Nephron (organoid): Measurements from ENCODE around the gene DUSP15.
A peak's percentile ranks its signal among the peaks of the same experiment; 100 is the strongest.

ENCODE experiments used
- H3K27ac Mint-ChIP-seq, 3 experiments: 2 replicates each; pipeline ENCODE4 v1.8.0; 2020; ENCODE audit warnings: mixed read lengths in 3 of 3, mild to moderate bottlenecking in 2 of 3, moderate library complexity in 1 of 3
- H3K27me3 Mint-ChIP-seq: 2 replicates; pipeline ENCODE4 v1.8.0; 2021; ENCODE audit warnings: low read depth, mild to moderate bottlenecking, moderate library complexity, mixed read lengths
- H3K36me3 Mint-ChIP-seq: 2 replicates; pipeline ENCODE4 v1.8.0; 2020; ENCODE audit warnings: low read depth, mixed read lengths
- H3K4me1 Mint-ChIP-seq: 2 replicates; pipeline ENCODE4 v1.8.0; 2020; ENCODE audit warnings: mixed read lengths
- H3K4me3 Mint-ChIP-seq, 3 experiments: 2 replicates each; pipeline ENCODE4 v1.8.0; 2020; ENCODE audit warnings: mild to moderate bottlenecking in 3 of 3, mixed read lengths in 3 of 3, moderate library complexity in 2 of 3
- H3K9me3 Mint-ChIP-seq: 2 replicates; pipeline ENCODE4 v1.8.0; 2020; ENCODE audit warnings: mixed read lengths
- CTCF ChIP-seq, 3 experiments: fragments of 200-600 bp; sonication (generic); IDR thresholded peaks; one replicate each; pipeline ENCODE4 v1.5.0; 2021; ENCODE audit warnings: antibody characterized with exemption in 3 of 3; ENCODE audit not compliant: unreplicated experiment in 3 of 3

DUSP15 gene

DNA sequence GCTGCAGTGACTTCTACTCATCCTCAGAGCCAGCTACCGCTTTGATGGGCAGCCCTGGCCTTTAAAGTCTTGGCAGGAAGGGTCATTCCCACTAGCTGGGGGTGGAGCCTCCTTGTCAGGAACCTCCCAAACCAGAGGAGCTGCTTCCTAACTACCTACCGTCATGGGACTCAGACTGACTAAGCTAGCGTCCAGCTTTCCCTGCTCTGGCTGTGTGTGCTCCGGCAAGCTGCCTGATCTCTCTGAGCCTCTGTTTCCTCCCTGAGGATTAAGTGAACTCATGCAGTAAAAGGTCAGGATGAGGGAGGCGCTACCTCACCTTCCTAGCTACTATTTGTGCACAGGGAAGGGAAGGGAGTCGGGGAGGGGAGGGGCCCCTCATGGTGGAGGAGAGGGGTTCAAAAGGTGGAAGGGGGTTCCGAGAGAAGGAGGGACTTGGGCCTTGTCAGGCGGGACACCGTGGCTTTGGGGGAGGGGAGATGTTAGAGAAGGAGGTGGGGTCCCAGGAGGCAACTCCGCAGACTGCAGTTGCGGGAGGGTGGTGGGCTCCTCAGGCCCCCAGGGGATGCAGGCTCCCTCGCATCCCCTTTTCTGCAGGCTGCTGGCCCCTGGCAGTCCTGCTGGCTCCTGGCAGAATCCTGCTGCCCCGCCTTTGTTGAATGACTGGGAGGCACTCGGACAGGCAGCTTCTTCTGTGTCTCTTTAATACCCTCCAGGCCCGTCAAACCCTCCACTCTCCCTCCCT lies 9.8 kb downstream of the DUSP15 start:
- Mint-ChIP-seq H3K9me3 (no peaks in the 10 kb centered on the region), H3K27ac (peak overlapping the region in 2 of 3 experiments; percentile 27 to 64), H3K27me3 (peaks cover 9% of the 10 kb centered on the region), H3K4me3 (peak overlapping the region; percentile 74 to 89 (median 82)), H3K4me1 (peaks cover 15% of the 10 kb centered on the region), H3K36me3 (no peaks in the 10 kb centered on the region)
- TF ChIP-seq CTCF (IDR thresholded peaks at IDR 0.05; ENCODE audit: unreplicated experiment in 3 of 3), result no peak

- Mint-ChIP-seq H3K9me3 (no peaks in the 10 kb centered on the region), H3K27me3 (peaks cover 7% of the 10 kb centered on the region), H3K4me3 (peak overlapping the region; percentile 74 to 89 (median 82)), H3K4me1 (peaks cover 15% of the 10 kb centered on the region), H3K36me3 (no peaks in the 10 kb centered on the region), H3K27ac (peak overlapping the region in 2 of 3 experiments; percentile 27 to 64)
- no peak for TF ChIP-seq CTCF (IDR thresholded peaks at IDR 0.05; ENCODE audit: unreplicated experiment in 3 of 3)
These were observed 10.3 kb downstream of the DUSP15 start for GRCh38 chr20:31859998-31860380.

DNA sequence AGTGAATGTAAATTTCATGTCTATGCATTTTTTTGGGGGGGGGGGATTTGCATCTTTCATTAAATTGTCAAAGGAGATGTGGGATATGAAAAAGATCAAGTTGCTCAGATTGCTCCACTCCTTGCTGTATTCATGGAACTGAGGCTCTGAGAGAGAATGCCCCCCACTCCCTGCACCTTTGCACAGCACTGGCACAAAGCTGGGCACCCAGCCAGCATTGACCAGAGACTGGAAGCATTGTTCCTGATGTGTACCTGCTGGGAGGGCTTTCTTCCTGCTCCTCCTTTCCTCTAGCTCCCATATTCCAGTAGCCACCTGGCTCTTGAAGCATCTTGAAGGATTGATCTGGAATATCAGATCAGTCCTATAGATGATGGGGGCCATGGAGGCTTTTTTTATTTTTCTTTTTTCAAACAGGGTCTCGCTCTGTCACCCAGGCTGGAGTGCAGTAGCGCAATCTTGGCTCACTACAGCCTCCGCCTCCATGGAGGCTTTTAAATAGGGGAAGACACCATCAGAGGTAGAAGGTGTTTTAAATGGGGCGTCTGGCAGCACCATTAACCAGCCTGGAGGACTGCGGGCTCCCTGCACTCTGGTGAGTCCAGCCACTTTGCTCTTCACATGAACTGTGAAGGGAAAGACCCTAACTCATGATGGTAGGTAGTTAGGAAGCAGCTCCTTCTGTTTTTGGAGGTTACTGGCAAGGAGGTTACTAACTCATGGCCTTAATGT lies 10.9 kb downstream of the DUSP15 start:
- peaks cover 5% of the 10 kb centered on the region for H3K27me3 Mint-ChIP-seq

GRCh38 chr20:31858760-31859083 lies 11.6 kb downstream of the DUSP15 start:
- Mint-ChIP-seq H3K36me3 (no peaks in the 10 kb centered on the region), H3K27ac (no peak overlapping the region), H3K4me1 (peaks cover 15% of the 10 kb centered on the region), H3K27me3 (peaks cover 5% of the 10 kb centered on the region), H3K4me3 (peak overlapping the region in 2 of 3 experiments; percentile 45 to 53), H3K9me3 (no peaks in the 10 kb centered on the region)
- TF ChIP-seq CTCF (IDR thresholded peaks at IDR 0.05; ENCODE audit: unreplicated experiment in 3 of 3), result no peak

More for the DNA sequence above, 10.9 kb downstream of the DUSP15 start:
- no peaks in the 10 kb centered on the region for H3K9me3 Mint-ChIP-seq
- no peaks in the 10 kb centered on the region for H3K36me3 Mint-ChIP-seq
- peak overlapping the region; percentile 68 to 89 (median 82) for H3K4me3 Mint-ChIP-seq
- H3K4me1 Mint-ChIP-seq, result peaks cover 15% of the 10 kb centered on the region
- TF ChIP-seq CTCF (IDR thresholded peaks at IDR 0.05; ENCODE audit: unreplicated experiment in 3 of 3), result no peak
- no peak overlapping the region for H3K27ac Mint-ChIP-seq

DNA sequence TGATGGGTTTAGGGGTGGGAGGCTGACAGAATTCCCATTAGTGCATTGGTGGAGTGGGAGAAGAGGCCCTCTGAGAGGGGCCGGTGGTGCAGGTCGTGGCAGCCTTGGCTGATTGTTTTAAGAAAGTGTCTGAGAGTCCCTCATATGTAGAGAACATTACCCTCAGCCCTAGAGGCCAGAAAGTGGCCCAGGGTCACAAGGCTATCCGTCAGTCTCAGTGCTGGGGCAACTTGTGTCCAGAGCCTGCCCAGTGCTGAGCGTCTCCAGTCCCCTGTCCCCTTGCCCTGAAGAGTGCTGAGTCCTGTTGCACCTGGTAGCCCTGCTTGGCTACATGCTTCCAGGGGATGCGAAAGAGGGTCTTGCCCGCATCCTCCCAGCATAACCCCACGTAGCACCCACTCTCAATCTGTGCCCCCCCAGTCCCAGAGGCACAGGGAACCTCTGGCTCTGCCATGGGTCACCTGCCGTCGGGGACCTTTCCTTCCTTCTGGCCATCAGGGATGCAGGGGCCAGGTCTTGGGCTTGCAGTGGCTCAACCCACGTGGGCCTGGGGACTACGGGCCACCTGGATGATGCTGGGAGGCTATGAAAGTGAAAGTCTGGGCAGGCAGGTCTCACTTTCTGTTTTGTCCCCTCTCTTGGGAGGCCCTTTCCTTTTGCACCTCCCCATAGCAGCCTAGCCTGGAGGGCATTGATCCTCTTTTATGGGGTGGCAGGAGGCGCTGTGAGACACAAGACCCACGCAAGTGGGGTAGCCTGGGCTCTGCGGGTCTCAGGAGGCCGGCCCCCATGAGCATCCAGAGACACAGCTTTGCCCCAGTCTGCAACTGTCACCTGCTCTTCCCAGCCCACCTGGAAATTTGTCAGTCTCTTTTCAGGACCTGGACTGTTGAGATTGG lies 12.2 kb downstream of the DUSP15 start:
- no peaks in the 10 kb centered on the region for H3K36me3 Mint-ChIP-seq
- no peak for TF ChIP-seq CTCF (IDR thresholded peaks at IDR 0.05; ENCODE audit: unreplicated experiment in 3 of 3)
- H3K27me3 Mint-ChIP-seq, result peaks cover 5% of the 10 kb centered on the region
- no peak overlapping the region for H3K27ac Mint-ChIP-seq
- H3K4me3 Mint-ChIP-seq, result peak overlapping the region in 1 of 3 experiments; percentile 38
- H3K4me1 Mint-ChIP-seq, result peaks cover 15% of the 10 kb centered on the region
- no peaks in the 10 kb centered on the region for H3K9me3 Mint-ChIP-seq
